GM18868 (cell line): Measurements from ENCODE around the gene SDR39U1.
A peak's percentile ranks its signal among the peaks of the same experiment; 100 is the strongest.
"Not testable (repeated sequence)": the region's sequence is repeated elsewhere in the genome, so short reads cannot be mapped to it uniquely, and the experiment has no call there.

Experiments used
- ATAC-seq: cut with Tn5 transposase; IDR thresholded peaks from one replicate; pipeline ENCODE4 v1.9.1; 2021; ENCODE audit warnings: mild to moderate bottlenecking, moderate library complexity; ENCODE audit not compliant: unreplicated experiment

Gene SDR39U1

DNA sequence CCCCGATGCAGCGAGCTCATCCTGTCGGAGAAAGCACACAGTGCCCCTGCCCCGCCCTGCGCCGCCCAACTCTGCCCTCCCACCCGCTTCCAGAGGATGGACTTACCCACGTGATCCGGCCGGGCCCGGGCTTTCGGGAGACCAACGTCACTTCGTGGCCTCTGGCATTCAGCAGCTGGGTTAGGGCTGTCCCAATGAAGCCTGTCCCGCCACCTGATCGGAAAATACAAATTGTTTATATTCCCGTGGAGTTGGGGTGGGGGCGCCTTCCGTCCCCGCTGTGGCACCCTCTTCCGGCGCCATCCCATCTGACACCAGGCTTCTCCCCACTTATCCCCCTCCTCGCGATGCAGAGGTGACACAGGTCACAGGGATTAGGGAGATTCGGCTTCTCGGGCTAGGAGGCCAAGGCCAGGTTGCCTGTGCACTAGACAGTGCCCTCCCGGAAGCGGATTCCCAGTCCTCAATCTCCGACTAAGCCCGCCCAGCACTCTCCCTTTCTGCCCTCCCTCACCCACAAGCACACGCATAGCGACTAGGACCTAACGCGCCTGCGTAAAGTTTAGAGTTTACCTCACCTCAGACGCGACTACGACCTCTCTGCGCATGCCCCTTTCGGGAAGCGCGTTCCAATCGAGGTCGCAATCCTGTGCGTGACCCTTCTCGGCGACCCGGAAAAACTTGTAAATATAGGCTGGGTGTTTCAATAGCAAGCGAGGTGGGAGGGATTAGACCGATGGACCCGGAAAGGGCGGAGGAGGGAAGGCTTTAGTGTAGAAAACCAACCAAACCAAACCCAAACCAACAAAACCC lies at the start of gene SDR39U1:
Gene SDR39U1, minus strand, starts transcription at position 537 of the 813 bp plus-strand sequence. Its CDS starts 7 bp downstream, at position 530.
- ATAC-seq: peak; percentile 87

GRCh38 chr14:24491586-24492408 lies 49.2 kb upstream of the SDR39U1 start:
- ATAC-seq: not testable (repeated sequence)

GRCh38 chr14:24483604-24484252 lies 41.2 kb upstream of the SDR39U1 start:
- ATAC-seq: peak; percentile 56

DNA sequence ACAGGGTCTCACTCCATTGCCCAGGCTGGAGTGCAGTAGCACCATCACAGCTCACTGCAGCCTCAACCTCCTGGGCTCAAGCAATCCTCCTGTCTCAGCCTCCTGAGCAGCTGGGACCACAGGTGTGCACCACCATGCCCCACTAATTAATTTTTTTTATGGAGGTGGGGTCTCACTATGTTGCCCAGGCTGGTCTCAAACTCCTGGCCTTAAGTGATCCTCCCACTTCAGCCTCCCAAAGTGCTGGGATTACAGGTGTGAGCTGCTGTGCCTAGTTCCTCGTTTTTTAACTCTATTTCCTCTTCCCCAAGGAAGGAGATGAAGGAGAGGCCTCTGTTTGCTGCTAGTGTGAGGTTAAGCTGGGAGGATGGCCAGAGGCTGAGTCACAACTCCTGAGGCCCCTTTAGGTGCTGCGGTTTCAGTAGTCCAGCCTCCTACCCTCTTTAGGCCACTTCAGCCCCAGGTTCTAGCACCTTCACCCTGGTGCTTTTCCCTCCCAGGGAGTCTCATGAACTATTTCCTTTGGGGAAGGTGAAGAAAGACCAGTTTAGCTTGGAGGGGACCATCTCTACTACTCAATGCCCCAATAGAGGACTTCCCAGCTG lies 40.2 kb upstream of the SDR39U1 start:
- ATAC-seq: peak; percentile 5

- peak; percentile 90 for ATAC-seq
These were observed 39.2 kb upstream of the SDR39U1 start for GRCh38 chr14:24481622-24482324.

DNA sequence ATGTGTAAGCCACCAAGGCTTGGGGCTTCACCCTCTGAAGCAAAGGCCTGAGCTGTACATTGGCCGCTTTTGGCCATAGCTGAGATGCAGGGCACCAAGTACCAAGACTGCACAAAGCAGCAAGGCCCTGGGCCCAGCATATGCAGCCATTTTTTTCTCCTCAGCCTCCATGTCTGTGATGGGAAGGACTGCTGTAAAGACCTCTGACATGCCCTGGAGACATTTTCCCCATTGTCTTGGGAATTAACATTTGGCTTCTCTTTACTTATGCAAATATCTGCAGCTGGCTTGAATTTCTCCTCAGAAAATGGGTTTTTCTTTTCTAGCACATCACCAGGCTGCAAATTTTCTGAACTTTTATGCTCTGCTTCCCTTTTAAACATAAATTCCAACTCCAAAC lies 37.4 kb upstream of the SDR39U1 start:
- not testable (repeated sequence) for ATAC-seq

- no peak for ATAC-seq
These were observed 32.7 kb upstream of the SDR39U1 start for GRCh38 chr14:24475261-24475660.

- ATAC-seq: no peak
These were observed 30.6 kb upstream of the SDR39U1 start for GRCh38 chr14:24473211-24473610.

GRCh38 chr14:24470450-24470849 lies 27.9 kb upstream of the SDR39U1 start:
- ATAC-seq: not testable (repeated sequence)

GRCh38 chr14:24465805-24466204 lies 23.2 kb upstream of the SDR39U1 start:
- ATAC-seq: no peak

GRCh38 chr14:24465368-24465767 lies 22.8 kb upstream of the SDR39U1 start:
- no peak for ATAC-seq

- no peak for ATAC-seq
These were observed 21.6 kb upstream of the SDR39U1 start for GRCh38 chr14:24463884-24464785.

DNA sequence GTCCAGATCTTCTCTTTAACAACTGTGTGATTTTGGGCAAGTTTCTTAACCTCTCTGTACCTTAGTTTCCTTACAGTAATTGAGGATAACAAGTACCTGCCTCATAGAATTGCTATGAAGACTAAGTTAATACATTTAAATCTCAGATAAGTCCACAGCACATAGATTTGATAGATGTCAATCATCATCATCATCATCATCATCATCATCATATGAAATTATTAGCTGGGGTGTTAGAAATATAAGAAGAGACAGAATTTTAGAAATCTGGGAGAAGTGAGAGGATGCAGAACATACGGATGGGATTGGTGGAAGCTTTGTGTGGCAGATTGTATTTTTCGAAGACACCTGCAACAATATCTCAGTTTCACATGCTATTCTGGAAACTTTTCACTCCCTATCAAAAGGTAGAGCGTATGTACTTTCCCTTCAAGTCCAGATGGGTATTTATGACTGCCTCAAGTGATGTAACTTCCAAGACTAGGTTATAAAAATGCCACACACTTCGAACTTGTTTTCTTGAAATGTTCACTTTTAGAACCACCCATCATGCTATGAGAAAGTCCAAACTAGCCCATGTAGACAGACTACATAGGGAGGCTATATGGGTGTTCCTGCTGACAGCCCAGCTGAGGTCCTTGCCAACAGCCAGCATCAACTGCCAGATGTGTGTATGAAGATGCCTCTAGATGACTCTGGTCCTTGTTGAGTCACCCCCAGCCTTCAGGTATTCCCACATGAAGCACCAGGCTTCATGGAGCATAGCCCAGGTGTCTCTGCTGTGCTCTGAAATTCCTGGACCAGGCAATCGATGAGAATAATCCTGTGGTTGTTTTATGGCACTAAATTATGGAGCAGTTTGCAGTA lies 20.7 kb upstream of the SDR39U1 start:
- ATAC-seq: peak; percentile 78

DNA sequence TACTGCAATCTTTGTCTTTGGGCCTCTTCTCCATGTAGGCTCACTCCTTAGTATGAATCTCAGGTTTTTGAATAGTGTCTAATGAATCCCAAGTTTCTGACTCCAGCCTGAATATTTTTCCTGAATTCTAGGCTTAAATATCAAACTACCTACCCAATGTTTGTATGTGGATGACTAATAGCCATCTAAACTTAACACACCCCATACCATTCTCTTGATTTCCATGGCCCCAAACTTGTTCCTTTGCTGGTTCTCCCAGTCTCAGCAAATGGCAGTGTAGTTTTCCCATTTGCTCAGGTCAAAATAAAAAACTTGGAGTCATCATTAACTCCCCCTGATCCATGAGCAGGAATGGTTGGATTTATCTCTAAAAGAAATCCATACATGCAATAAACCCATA lies 18.8 kb upstream of the SDR39U1 start:
- no peak for ATAC-seq

GRCh38 chr14:24459331-24459730 lies 16.8 kb upstream of the SDR39U1 start:
- ATAC-seq: no peak

GRCh38 chr14:24458736-24459135 lies 16.2 kb upstream of the SDR39U1 start:
- ATAC-seq: no peak

DNA sequence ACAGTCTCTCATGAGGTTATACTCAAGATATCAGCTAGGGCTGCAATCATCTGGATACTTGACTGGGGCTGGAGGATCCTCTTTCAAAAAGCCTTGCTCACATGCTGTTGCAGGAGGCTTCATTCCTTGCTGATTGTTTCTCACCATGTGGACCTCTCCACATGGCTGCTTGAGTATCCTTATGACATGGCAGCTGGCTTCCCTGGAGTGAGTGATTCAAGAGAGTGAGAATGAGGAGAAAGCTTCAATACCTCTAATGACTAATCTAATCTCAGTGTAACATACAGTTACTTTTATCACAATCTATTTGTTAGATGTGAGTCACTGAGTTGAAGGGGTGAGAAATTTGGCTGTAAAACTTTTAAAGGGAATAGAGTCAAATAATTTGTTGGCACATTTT lies 14.4 kb upstream of the SDR39U1 start:
- no peak for ATAC-seq

DNA sequence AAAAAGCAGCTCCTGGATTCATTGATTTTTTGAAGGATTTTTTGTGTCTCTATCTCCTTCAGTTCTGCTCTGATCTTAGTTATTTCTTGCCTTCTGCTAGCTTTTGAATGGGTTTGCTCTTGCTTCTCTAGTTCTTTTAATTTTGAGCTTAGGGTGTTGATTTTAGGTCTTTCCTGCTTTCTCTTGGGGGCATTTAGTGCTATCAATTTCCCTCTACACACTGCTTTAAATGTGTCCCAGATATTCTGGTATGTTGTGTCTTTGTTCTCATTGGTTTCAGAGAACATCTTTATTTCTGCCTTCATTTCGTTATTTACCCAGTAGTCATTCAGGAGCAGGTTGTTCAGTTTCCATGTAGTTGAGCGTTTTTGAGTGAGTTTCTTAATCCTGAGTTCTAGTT lies 8.3 kb upstream of the SDR39U1 start:
- not testable (repeated sequence) for ATAC-seq
